H9 (cell line): ENCODE measurements around the gene TLK1. TPM values are rescaled to one million over a fixed set of nuclear protein-coding genes. Genes with fewer than 3 reads are reported as not detected.

Source experiments
- DNase-seq: peaks from one replicate; pipeline ENCODE4 v3.0.0-alpha.2; 2017
- H2AFZ ChIP-seq: one replicate; pipeline ENCODE4 v1.6.1; 2013; ENCODE audit warnings: mild to moderate bottlenecking, low read length, control low read depth, moderate library complexity
- H2AK5ac ChIP-seq: 2 replicates; pipeline ENCODE4 v1.6.1; 2013; ENCODE audit warnings: low read length, control low read depth, mixed read lengths; ENCODE audit not compliant: insufficient read length
- H2BK120ac ChIP-seq: one replicate; pipeline ENCODE4 v1.6.1; 2013; ENCODE audit warnings: low read depth, mild to moderate bottlenecking, low read length, control low read depth, inconsistent platforms; ENCODE audit not compliant: poor library complexity, severe bottlenecking
- H2BK12ac ChIP-seq: 2 replicates; pipeline ENCODE4 v1.6.1; 2013; ENCODE audit warnings: low read length, control low read depth, mixed read lengths, low read depth; ENCODE audit not compliant: insufficient read length
- H2BK15ac ChIP-seq: 2 replicates; pipeline ENCODE4 v1.6.1; 2013; ENCODE audit warnings: low read depth, low read length, control low read depth
- H2BK20ac ChIP-seq: one replicate; pipeline ENCODE4 v1.6.1; 2013; ENCODE audit warnings: low read depth, mild to moderate bottlenecking, low read length, control low read depth, inconsistent platforms; ENCODE audit not compliant: poor library complexity, severe bottlenecking
- H2BK5ac ChIP-seq: 2 replicates; pipeline ENCODE4 v1.6.1; 2013; ENCODE audit warnings: low read length, control low read depth, mixed read lengths; ENCODE audit not compliant: insufficient read length
- H3K14ac ChIP-seq: 2 replicates; pipeline ENCODE4 v1.6.1; 2013; ENCODE audit warnings: low read length, control low read depth; ENCODE audit not compliant: insufficient read depth
- H3K18ac ChIP-seq: 2 replicates; pipeline ENCODE4 v1.6.1; 2013; ENCODE audit warnings: low read depth, mild to moderate bottlenecking, mixed read lengths, low read length, control low read depth; ENCODE audit not compliant: insufficient read length
- H3K23ac ChIP-seq: 2 replicates; pipeline ENCODE4 v1.6.1; 2013; ENCODE audit warnings: low read length, control low read depth, mixed read lengths, low read depth; ENCODE audit not compliant: insufficient read length
- H3K23me2 ChIP-seq: 2 replicates; pipeline ENCODE4 v1.6.1; 2013; ENCODE audit warnings: low read depth, mild to moderate bottlenecking, mixed read lengths, low read length, control low read depth; ENCODE audit not compliant: insufficient read length, poor library complexity, severe bottlenecking
- H3K27ac ChIP-seq: 2 replicates; pipeline ENCODE4 v1.5.1; 2013; ENCODE audit warnings: low read length, control low read depth, mixed read lengths, low read depth; ENCODE audit not compliant: insufficient read length
- H3K27me3 ChIP-seq: 2 replicates; pipeline ENCODE4 v1.6.1; 2013; ENCODE audit warnings: low read length, control low read depth, inconsistent platforms; ENCODE audit not compliant: insufficient read depth
- H3K4ac ChIP-seq: 2 replicates; pipeline ENCODE4 v1.6.1; 2013; ENCODE audit warnings: low read depth, mild to moderate bottlenecking, control low read depth, inconsistent platforms, low read length, moderate library complexity
- H3K4me1 ChIP-seq: 2 replicates; pipeline ENCODE4 v1.6.1; 2013; ENCODE audit warnings: low read length, control low read depth, inconsistent platforms; ENCODE audit not compliant: insufficient read depth
- H3K4me2 ChIP-seq: 2 replicates; pipeline ENCODE4 v1.6.1; 2013; ENCODE audit warnings: low read length, control low read depth, mixed read lengths; ENCODE audit not compliant: insufficient read length, insufficient read depth
- H3K56ac ChIP-seq: 2 replicates; pipeline ENCODE4 v1.6.1; 2013; ENCODE audit warnings: low read depth, mild to moderate bottlenecking, mixed read lengths, low read length, control low read depth; ENCODE audit not compliant: insufficient read length
- H3K79me1 ChIP-seq: 2 replicates; pipeline ENCODE4 v1.6.1; 2013; ENCODE audit warnings: low read depth, mild to moderate bottlenecking, moderate library complexity, low read length, control low read depth, inconsistent platforms; ENCODE audit not compliant: insufficient read depth, poor library complexity, severe bottlenecking
- H3K79me2 ChIP-seq: 2 replicates; pipeline ENCODE4 v1.6.1; 2013; ENCODE audit warnings: low read length, control low read depth, inconsistent platforms; ENCODE audit not compliant: insufficient read depth
- H3K9ac ChIP-seq: 2 replicates; pipeline ENCODE4 v1.6.1; 2013; ENCODE audit warnings: low read length, control low read depth, mixed read lengths; ENCODE audit not compliant: insufficient read length; ENCODE audit errors: extremely low read depth
- H3K9me3 ChIP-seq: one replicate; pipeline ENCODE4 v1.6.1; 2013; ENCODE audit warnings: low read depth, low read length, inconsistent platforms; ENCODE audit not compliant: control insufficient read depth
- H3T11ph ChIP-seq: one replicate; pipeline ENCODE4 v1.6.1; 2013; ENCODE audit warnings: mild to moderate bottlenecking, low read length, control low read depth, inconsistent platforms
- H4K20me1 ChIP-seq: one replicate; pipeline ENCODE4 v1.6.1; 2013; ENCODE audit not compliant: control insufficient read depth, insufficient read length, insufficient read depth
- H4K5ac ChIP-seq: 2 replicates; pipeline ENCODE4 v1.6.1; 2013; ENCODE audit warnings: low read depth, mild to moderate bottlenecking, mixed read lengths, low read length, control low read depth; ENCODE audit not compliant: insufficient read length
- H4K8ac ChIP-seq: replicated peaks from 2 replicates; pipeline ENCODE4 v1.6.1; 2013; ENCODE audit warnings: low read length, control low read depth, mixed read lengths, low read depth; ENCODE audit not compliant: insufficient read length
- H4K91ac ChIP-seq: 2 replicates; pipeline ENCODE4 v1.6.1; 2013; ENCODE audit warnings: low read depth, mild to moderate bottlenecking, moderate library complexity, mixed read lengths, low read length, control low read depth; ENCODE audit not compliant: insufficient read length
- H3K27ac Mint-ChIP-seq, 3 experiments: 2 replicates in 2 of 3; 3 replicates in 1 of 3; pipeline ENCODE4 v1.8.0; 2020 to 2021; ENCODE audit warnings: mixed read lengths in 3 of 3, mild to moderate bottlenecking in 1 of 3, moderate library complexity in 1 of 3
- H3K27me3 Mint-ChIP-seq: 2 replicates; pipeline ENCODE4 v1.8.0; 2021; ENCODE audit warnings: low read depth, mild to moderate bottlenecking, moderate library complexity, mixed read lengths
- H3K36me3 Mint-ChIP-seq, 3 experiments: 2 replicates in 2 of 3; 3 replicates in 1 of 3; pipeline ENCODE4 v1.8.0; 2020 to 2021; ENCODE audit warnings: low read depth in 3 of 3, mixed read lengths in 3 of 3; ENCODE audit not compliant: insufficient read depth in 1 of 3
- H3K4me1 Mint-ChIP-seq, 2 experiments: 2 replicates each; pipeline ENCODE4 v1.8.0; 2020; ENCODE audit warnings: mixed read lengths in 2 of 2
- H3K4me3 Mint-ChIP-seq, 2 experiments: 2 replicates in 1 of 2; 3 replicates in 1 of 2; pipeline ENCODE4 v1.8.0; 2020 to 2021; ENCODE audit warnings: mild to moderate bottlenecking in 2 of 2, mixed read lengths in 2 of 2, moderate library complexity in 1 of 2
- H3K9me3 Mint-ChIP-seq, 2 experiments: 2 replicates in 1 of 2; 3 replicates in 1 of 2; pipeline ENCODE4 v1.8.0; 2020; ENCODE audit warnings: mild to moderate bottlenecking in 2 of 2, mixed read lengths in 2 of 2, moderate library complexity in 1 of 2
- CTCF ChIP-seq: fragments of 200-600 bp; sonication (generic); conservative IDR thresholded peaks from 3 replicates; pipeline ENCODE4 v1.8.0; 2021; ENCODE audit warnings: antibody characterized with exemption, mild to moderate bottlenecking
- WGBS: extraction: QIAGEN DNeasy Blood & Tissue Kit; methylation state at CpG from one replicate; pipeline ENCODE4 v1.1.7; 2013; ENCODE audit warnings: missing lambda C conversion rate, low lambda C conversion rate, mixed read lengths; ENCODE audit not compliant: insufficient read length; ENCODE audit errors: extremely low coverage; 5-methylcytosine and 5-hydroxymethylcytosine counted together
- total RNA-seq: library from RNA; stranded (reverse); gene quantifications from 2 replicates; pipeline ENCODE4 v1.2.1, GENCODE V29; 2021

The TLK1 gene
- total RNA-seq, 1 experiment from 2014 or later = 112 TPM

DNA sequence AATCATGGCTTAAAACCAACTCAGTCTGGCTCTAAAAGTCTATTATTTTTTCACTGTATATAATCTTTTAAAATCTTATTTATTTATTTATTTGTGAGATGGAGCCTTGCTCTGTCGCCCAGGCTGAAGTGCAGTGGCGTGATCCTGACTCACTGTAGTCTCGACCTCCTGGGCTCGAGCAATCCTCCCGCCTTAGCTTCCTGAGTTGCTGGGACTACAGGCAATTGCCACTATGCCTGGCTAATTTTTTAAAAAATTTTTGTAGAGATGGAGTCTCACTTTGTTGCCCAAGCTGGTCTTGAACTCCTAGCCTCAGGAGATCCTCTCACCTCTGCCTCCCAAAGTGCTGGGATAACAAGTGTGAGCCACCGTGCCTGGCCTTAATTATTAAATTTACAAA, 217.1 kb downstream of the TLK1 start:
- Histone ChIP-seq H4K5ac (no peak overlapping the region), H4K8ac (no peak overlapping the region), H3K27ac (no peak overlapping the region), H3T11ph (no peak overlapping the region), H2BK5ac (no peak overlapping the region), H3K23ac (no peak overlapping the region), H2BK12ac (no peak overlapping the region), H3K23me2 (no peaks in the 10 kb centered on the region), H2BK15ac (no peak overlapping the region), H3K14ac (no peak overlapping the region), H3K27me3 (no peaks in the 10 kb centered on the region), H2AK5ac (no peak overlapping the region), H3K56ac (no peak overlapping the region), H3K4me2 (no peak overlapping the region), H4K91ac (no peak overlapping the region), H3K79me2 (peaks cover 27% of the 10 kb centered on the region; the same call in 1 of the 2 replicates), H3K9ac (no peak overlapping the region), H3K4ac (no peak overlapping the region), H3K79me1 (peaks cover 12% of the 10 kb centered on the region), H3K4me1 (no peaks in the 10 kb centered on the region; the same call in 1 of the 2 replicates), H3K18ac (no peak overlapping the region), H3K9me3 (no peaks in the 10 kb centered on the region), H2AFZ (no peak overlapping the region), H4K20me1 (no peaks in the 10 kb centered on the region), H2BK120ac (no peak overlapping the region), H2BK20ac (no peak overlapping the region)
- Mint-ChIP-seq H3K36me3 (peaks cover 0 to 5% (median 0%) of the 10 kb centered on the region in 3 experiments; a peak in 2 of 7 replicates), H3K4me1 (peaks cover 11 to 20% of the 10 kb centered on the region in 2 experiments; a peak in 3 of 4 replicates), H3K9me3 (no peaks in the 10 kb centered on the region), H3K27ac (no peak overlapping the region), H3K27me3 (no peaks in the 10 kb centered on the region), H3K4me3 (no peak overlapping the region)
- no peak for TF ChIP-seq CTCF
- no peak for DNase-seq
- no CpG with 5 or more reads among the region's 6 CpGs for WGBS
